GM12891 (cell line): Measurements from ENCODE around the gene SND1.
"Not testable (repeated sequence)": the region's sequence is repeated elsewhere in the genome, so short reads cannot be mapped to it uniquely, and the experiment has no call there.

Source experiments
- POLR2A ChIP-seq: IDR thresholded peaks from 2 replicates; pipeline ENCODE4 v1.6.1; 2011; ENCODE audit warnings: low read depth, low read length, control low read depth
- POLR2AphosphoS5 ChIP-seq: IDR thresholded peaks from 2 replicates; pipeline ENCODE4 v1.6.1; 2011; ENCODE audit warnings: low read depth, low read length, control low read depth
- TAF1 ChIP-seq: IDR thresholded peaks from 2 replicates; pipeline ENCODE4 v1.6.1; 2011; ENCODE audit warnings: low read depth, low read length, control low read depth

GRCh38 chr7:127674923-127675322, 22.9 kb downstream of the SND1 start:
- not testable (repeated sequence) for TF ChIP-seq TAF1, POLR2AphosphoS5, POLR2A
